Measurements from ENCODE around the gene MTRR.

MTRR gene

DNA sequence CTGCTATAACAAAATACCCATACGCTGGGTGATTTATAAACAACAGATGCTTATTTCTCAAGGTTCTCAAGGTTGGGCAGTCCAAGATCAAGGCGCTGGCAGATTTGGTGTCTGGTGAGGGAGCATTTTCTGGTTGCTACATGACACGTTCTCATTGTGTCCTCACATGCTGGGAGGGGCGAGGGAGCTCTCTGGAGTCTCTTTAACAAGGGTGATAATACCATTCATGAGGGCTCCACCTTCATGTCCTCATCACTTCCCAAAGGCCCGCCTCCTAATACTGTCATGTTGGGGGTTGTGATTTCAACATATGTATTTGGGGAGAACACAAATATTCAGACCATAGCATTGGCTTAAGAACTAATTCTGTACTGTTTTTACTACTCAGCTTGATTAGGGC is 22.6 kb upstream of the MTRR start:
- H3K9me3 ChIP-seq (ENCODE audit: low read length), result no peaks in the 10 kb centered on the region
- H3K4me2 ChIP-seq (ENCODE audit: low read length), result no peak overlapping the region
- no peak for TF ChIP-seq EZH2 (IDR thresholded peaks at IDR 0.05; ENCODE audit: borderline replicate concordance, low read length)
- TF ChIP-seq, protein P1, sequence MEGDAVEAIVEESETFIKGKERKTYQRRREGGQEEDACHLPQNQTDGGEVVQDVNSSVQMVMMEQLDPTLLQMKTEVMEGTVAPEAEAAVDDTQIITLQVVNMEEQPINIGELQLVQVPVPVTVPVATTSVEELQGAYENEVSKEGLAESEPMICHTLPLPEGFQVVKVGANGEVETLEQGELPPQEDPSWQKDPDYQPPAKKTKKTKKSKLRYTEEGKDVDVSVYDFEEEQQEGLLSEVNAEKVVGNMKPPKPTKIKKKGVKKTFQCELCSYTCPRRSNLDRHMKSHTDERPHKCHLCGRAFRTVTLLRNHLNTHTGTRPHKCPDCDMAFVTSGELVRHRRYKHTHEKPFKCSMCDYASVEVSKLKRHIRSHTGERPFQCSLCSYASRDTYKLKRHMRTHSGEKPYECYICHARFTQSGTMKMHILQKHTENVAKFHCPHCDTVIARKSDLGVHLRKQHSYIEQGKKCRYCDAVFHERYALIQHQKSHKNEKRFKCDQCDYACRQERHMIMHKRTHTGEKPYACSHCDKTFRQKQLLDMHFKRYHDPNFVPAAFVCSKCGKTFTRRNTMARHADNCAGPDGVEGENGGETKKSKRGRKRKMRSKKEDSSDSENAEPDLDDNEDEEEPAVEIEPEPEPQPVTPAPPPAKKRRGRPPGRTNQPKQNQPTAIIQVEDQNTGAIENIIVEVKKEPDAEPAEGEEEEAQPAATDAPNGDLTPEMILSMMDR (IDR thresholded peaks at IDR 0.05; ENCODE audit: low read length), result no peak
- H3K27ac ChIP-seq (ENCODE audit: low read depth, low read length, poor library complexity, severe bottlenecking), result no peak overlapping the region
- no peaks in the 10 kb centered on the region for H4K20me1 ChIP-seq (ENCODE audit: insufficient read depth, low read length)
- no peak overlapping the region for H3K4me3 ChIP-seq (ENCODE audit: low read depth, low read length, poor library complexity, severe bottlenecking)
- H3F3A ChIP-seq (ENCODE audit: insufficient read depth, low read length), result no peaks in the 10 kb centered on the region
- H3K9ac ChIP-seq (ENCODE audit: low read length), result no peak overlapping the region
- H3K9me2 ChIP-seq (ENCODE audit: low read depth, low read length), result no peaks in the 10 kb centered on the region
- no peaks in the 10 kb centered on the region for H3K79me2 ChIP-seq (ENCODE audit: insufficient read depth, low read length)
- H3K27me3 ChIP-seq (ENCODE audit: insufficient read depth, low read length), result no peaks in the 10 kb centered on the region
- no peaks in the 10 kb centered on the region for H3K4me1 ChIP-seq (ENCODE audit: insufficient read depth, low read length, severe bottlenecking)
- no peaks in the 10 kb centered on the region for H3K36me3 ChIP-seq (ENCODE audit: insufficient read depth, low read length)
- no peak overlapping the region for H2AFZ ChIP-seq (ENCODE audit: low read length)

DNA sequence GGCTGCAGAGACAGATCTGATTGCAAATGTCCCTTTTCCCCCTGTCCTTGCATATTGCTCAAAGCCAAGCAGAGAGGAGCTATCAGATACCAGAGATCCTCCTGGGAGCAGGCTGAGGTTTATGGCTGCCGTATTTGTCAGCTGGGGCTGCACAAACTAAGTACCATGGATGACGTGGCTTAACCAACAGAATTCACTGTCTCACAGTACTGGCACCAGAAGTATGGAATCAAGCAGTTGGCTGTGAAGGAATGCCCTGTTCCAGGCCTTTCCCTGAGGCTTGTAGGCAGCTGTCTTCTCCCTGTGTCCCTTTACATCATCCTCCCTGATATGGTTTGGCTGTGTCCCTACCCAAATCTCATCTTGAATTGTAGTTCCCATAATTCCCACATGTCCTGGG is 20.7 kb upstream of the MTRR start:
- Histone ChIP-seq H3K36me3 (ENCODE audit: insufficient read depth, low read length) (no peaks in the 10 kb centered on the region), H3K4me2 (ENCODE audit: low read length) (no peak overlapping the region), H3K4me3 (ENCODE audit: low read depth, low read length, poor library complexity, severe bottlenecking) (no peak overlapping the region), H3K4me1 (ENCODE audit: insufficient read depth, low read length, severe bottlenecking) (no peaks in the 10 kb centered on the region), H3K9ac (ENCODE audit: low read length) (no peak overlapping the region), H3K79me2 (ENCODE audit: insufficient read depth, low read length) (no peaks in the 10 kb centered on the region), H3K9me3 (ENCODE audit: low read length) (no peaks in the 10 kb centered on the region), H2AFZ (ENCODE audit: low read length) (no peak overlapping the region), H3F3A (ENCODE audit: insufficient read depth, low read length) (no peaks in the 10 kb centered on the region), H3K27me3 (ENCODE audit: insufficient read depth, low read length) (no peaks in the 10 kb centered on the region), H4K20me1 (ENCODE audit: insufficient read depth, low read length) (no peaks in the 10 kb centered on the region), H3K27ac (ENCODE audit: low read depth, low read length, poor library complexity, severe bottlenecking) (no peak overlapping the region), H3K9me2 (ENCODE audit: low read depth, low read length) (no peaks in the 10 kb centered on the region)
- no peak for TF ChIP-seq EZH2 (IDR thresholded peaks at IDR 0.05; ENCODE audit: borderline replicate concordance, low read length)
- TF ChIP-seq, protein P1 (IDR thresholded peaks at IDR 0.05; ENCODE audit: low read length), result no peak

DNA sequence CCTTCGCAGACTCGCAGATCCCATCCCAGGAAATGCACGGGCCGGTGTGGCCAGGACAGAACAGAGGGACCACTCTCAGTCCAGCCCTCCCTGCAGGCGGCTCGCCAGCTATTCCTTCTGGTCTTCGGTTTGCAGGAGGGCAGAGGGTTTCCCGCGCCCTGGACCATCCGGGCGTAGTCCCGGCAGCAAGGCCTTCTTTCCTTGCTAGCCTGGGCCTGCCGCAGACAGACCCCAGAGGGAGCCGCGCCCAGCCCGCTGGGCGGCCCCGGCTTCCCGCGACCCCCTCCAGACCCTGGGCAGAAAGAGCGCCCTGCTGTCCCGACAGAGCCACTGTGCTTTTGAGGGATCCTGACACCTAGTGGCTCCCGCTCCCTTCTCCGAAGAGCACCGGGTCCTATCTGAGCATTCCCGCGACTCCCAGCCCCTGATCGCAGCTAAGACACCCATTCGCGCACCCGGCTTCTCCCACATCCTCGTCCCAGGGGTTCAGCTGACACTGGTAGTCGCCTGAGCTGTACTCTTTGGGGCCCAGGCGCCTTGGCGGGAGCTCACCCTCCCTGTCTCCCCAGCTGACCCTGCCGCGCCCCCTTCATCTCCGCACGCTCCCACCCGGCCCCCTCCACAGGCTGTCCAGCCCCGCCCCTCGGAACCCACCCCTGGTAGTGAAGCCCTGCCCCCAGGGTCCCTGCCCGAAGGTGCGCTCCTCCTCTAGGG is 19.1 kb upstream of the MTRR start:
- Histone ChIP-seq H2AFZ (ENCODE audit: low read length) (no peak overlapping the region), H3K79me2 (ENCODE audit: insufficient read depth, low read length) (no peaks in the 10 kb centered on the region), H4K20me1 (ENCODE audit: insufficient read depth, low read length) (no peaks in the 10 kb centered on the region), H3K4me1 (ENCODE audit: insufficient read depth, low read length, severe bottlenecking) (no peaks in the 10 kb centered on the region), H3K27ac (ENCODE audit: low read depth, low read length, poor library complexity, severe bottlenecking) (no peak overlapping the region), H3K9ac (ENCODE audit: low read length) (no peak overlapping the region), H3F3A (ENCODE audit: insufficient read depth, low read length) (no peaks in the 10 kb centered on the region), H3K9me2 (ENCODE audit: low read depth, low read length) (no peaks in the 10 kb centered on the region), H3K27me3 (ENCODE audit: insufficient read depth, low read length) (no peaks in the 10 kb centered on the region), H3K9me3 (ENCODE audit: low read length) (no peaks in the 10 kb centered on the region), H3K36me3 (ENCODE audit: insufficient read depth, low read length) (no peaks in the 10 kb centered on the region), H3K4me2 (ENCODE audit: low read length) (no peak overlapping the region), H3K4me3 (ENCODE audit: low read depth, low read length, poor library complexity, severe bottlenecking) (no peak overlapping the region)
- TF ChIP-seq, protein P1 (IDR thresholded peaks at IDR 0.05; ENCODE audit: low read length), result no peak
